SK-N-SH treated with all-trans-retinoic acid at 6 μM for 48 hours (cell line): Measurements from ENCODE around the gene RECQL5.
A peak's percentile ranks its signal among the peaks of the same experiment; 100 is the strongest.

Experiments used
- ATAC-seq: fragments of 200-7000 bp; cut with Tn5 transposase; 3 replicates; pipeline ENCODE4 v1.9.1; 2020; ENCODE audit warnings: mild to moderate bottlenecking, moderate library complexity
- ARNTL ChIP-seq: fragments of 450-650 bp; formaldehyde crosslinking; IDR thresholded peaks from 2 replicates; pipeline ENCODE4 v1.5.0; 2020; ENCODE audit warnings: low read depth, mild to moderate bottlenecking, moderate library complexity, borderline replicate concordance
- BACH2 ChIP-seq: fragments of 250-450 bp; sonication (Bioruptor Pico); IDR thresholded peaks from 2 replicates; pipeline ENCODE4 v1.9.0; 2021; ENCODE audit warnings: mild to moderate bottlenecking, borderline replicate concordance
- CSDC2 ChIP-seq: fragments of 250-450 bp; sonication (Bioruptor Pico); IDR thresholded peaks from 2 replicates; pipeline ENCODE4 v1.5.0; 2020; ENCODE audit warnings: mild to moderate bottlenecking, moderate library complexity
- CSRNP3 ChIP-seq: fragments of 250-450 bp; sonication (Bioruptor Pico); IDR thresholded peaks from 2 replicates; pipeline ENCODE4 v1.5.1; 2021; ENCODE audit warnings: mild to moderate bottlenecking, moderate library complexity
- ESRRG ChIP-seq: fragments of 250-450 bp; sonication (Bioruptor Pico); IDR thresholded peaks from 2 replicates; pipeline ENCODE4 v1.6.1; 2021; ENCODE audit warnings: mild to moderate bottlenecking
- GLIS3 ChIP-seq: fragments of 250-450 bp; sonication (Bioruptor Pico); IDR thresholded peaks from 2 replicates; pipeline ENCODE4 v1.5.0; 2020; ENCODE audit warnings: mild to moderate bottlenecking, moderate library complexity
- ISL1 ChIP-seq: fragments of 250-450 bp; sonication (Bioruptor Pico); IDR thresholded peaks from 2 replicates; pipeline ENCODE4 v2.1.2; 2022; ENCODE audit warnings: mild to moderate bottlenecking, moderate library complexity
- PATZ1 ChIP-seq: fragments of 250-450 bp; sonication (Bioruptor Pico); IDR thresholded peaks from 2 replicates; pipeline ENCODE4 v1.8.0; 2020; ENCODE audit warnings: mild to moderate bottlenecking, moderate library complexity, borderline replicate concordance
- POU6F1 ChIP-seq: fragments of 250-450 bp; sonication (Bioruptor Pico); IDR thresholded peaks from 2 replicates; pipeline ENCODE4 v1.8.0; 2021; ENCODE audit warnings: low read depth, mild to moderate bottlenecking, moderate library complexity, borderline replicate concordance
- PPARA ChIP-seq: fragments of 250-450 bp; sonication (Bioruptor Pico); IDR thresholded peaks from 2 replicates; pipeline ENCODE4 v1.5.0; 2020; ENCODE audit warnings: mild to moderate bottlenecking, borderline replicate concordance
- RARB ChIP-seq: fragments of 250-450 bp; sonication (Bioruptor Pico); IDR thresholded peaks from 2 replicates; pipeline ENCODE4 v1.8.0; 2021; ENCODE audit warnings: mild to moderate bottlenecking, moderate library complexity
- SNAI2 ChIP-seq: fragments of 250-450 bp; sonication (Bioruptor Pico); IDR thresholded peaks from 2 replicates; pipeline ENCODE4 v1.5.0; 2020; ENCODE audit warnings: mild to moderate bottlenecking, moderate library complexity
- TCF4 ChIP-seq: fragments of 250-450 bp; sonication (Bioruptor Pico); IDR thresholded peaks from 2 replicates; pipeline ENCODE4 v1.8.0; 2021; ENCODE audit warnings: mild to moderate bottlenecking, moderate library complexity, borderline replicate concordance
- TSHZ2 ChIP-seq: fragments of 250-450 bp; sonication (Bioruptor Pico); IDR thresholded peaks from 2 replicates; pipeline ENCODE4 v1.5.0; 2020; ENCODE audit warnings: mild to moderate bottlenecking, moderate library complexity
- ZC3H10 ChIP-seq: fragments of 250-450 bp; sonication (Bioruptor Pico); IDR thresholded peaks from 2 replicates; pipeline ENCODE4 v1.5.1; 2021; ENCODE audit warnings: mild to moderate bottlenecking, moderate library complexity
- ZFP3 ChIP-seq: fragments of 250-450 bp; sonication (Bioruptor Pico); IDR thresholded peaks from 2 replicates; pipeline ENCODE4 v1.5.0; 2020; ENCODE audit warnings: mild to moderate bottlenecking, moderate library complexity
- ZFP30 ChIP-seq: fragments of 450-650 bp; formaldehyde crosslinking; IDR thresholded peaks from 2 replicates; pipeline ENCODE4 v1.5.0; 2022; ENCODE audit warnings: mild to moderate bottlenecking, moderate library complexity
- ZNF565 ChIP-seq: fragments of 450-650 bp; formaldehyde crosslinking; conservative IDR thresholded peaks from 2 replicates; pipeline ENCODE4 v1.5.0; 2020; ENCODE audit warnings: low read depth, mild to moderate bottlenecking, moderate library complexity
- ZNF70 ChIP-seq: fragments of 450-650 bp; formaldehyde crosslinking; IDR thresholded peaks from 2 replicates; pipeline ENCODE4 v1.5.0; 2020; ENCODE audit warnings: mild to moderate bottlenecking, moderate library complexity

The RECQL5 gene

GRCh38 chr17:75693500-75694481, 26.8 kb upstream of the RECQL5 start (continued):
- TF ChIP-seq TSHZ2 (CRISPR knock-in tag) (no peak), ISL1 (CRISPR knock-in tag) (peak; percentile 80), ESRRG (no peak), CSRNP3 (CRISPR knock-in tag) (no peak), ARNTL (CRISPR knock-in tag) (no peak), ZNF565 (CRISPR knock-in tag) (no peak), ZFP3 (CRISPR knock-in tag) (peak; percentile 76; the same call in 1 of the 2 replicates)

GRCh38 chr17:75692976-75693375, 26.0 kb upstream of the RECQL5 start:
- ATAC-seq: peak; percentile 30
- TF ChIP-seq CSDC2 (CRISPR knock-in tag) (no peak), PATZ1 (CRISPR knock-in tag) (no peak), TCF4 (CRISPR knock-in tag) (no peak), PPARA (no peak), CSRNP3 (CRISPR knock-in tag) (no peak), RARB (CRISPR knock-in tag) (no peak), ZC3H10 (CRISPR knock-in tag) (no peak), ZNF565 (CRISPR knock-in tag) (no peak), POU6F1 (CRISPR knock-in tag) (no peak), SNAI2 (CRISPR knock-in tag) (no peak), ZNF70 (CRISPR knock-in tag) (no peak), GLIS3 (CRISPR knock-in tag) (no peak), BACH2 (CRISPR knock-in tag) (no peak), ZFP30 (CRISPR knock-in tag) (no peak), TSHZ2 (CRISPR knock-in tag) (no peak)
